Endodermal cell (in vitro differentiated cells): ENCODE data around the gene LYPD1. TPM values are rescaled to one million over a fixed set of nuclear protein-coding genes. Genes with fewer than 3 reads are reported as not detected.
"Not testable (repeated sequence)": the region's sequence is repeated elsewhere in the genome, so short reads cannot be mapped to it uniquely, and the experiment has no call there.

ENCODE experiments used
- DNase-seq: peaks from one replicate; pipeline ENCODE4 v3.0.0-alpha.2; 2017
- H3K27ac ChIP-seq: 2 replicates; pipeline ENCODE4 v1.5.1; 2013; ENCODE audit warnings: mild to moderate bottlenecking, low read depth, low read length, moderate library complexity
- H3K27me3 ChIP-seq: 2 replicates; pipeline ENCODE4 v1.6.1; 2013; ENCODE audit warnings: mild to moderate bottlenecking, low read length, moderate library complexity; ENCODE audit not compliant: insufficient read depth, control insufficient read depth, poor library complexity, severe bottlenecking
- H3K36me3 ChIP-seq: 2 replicates; pipeline ENCODE4 v1.7.0; 2013; ENCODE audit warnings: mild to moderate bottlenecking, low read length, moderate library complexity; ENCODE audit not compliant: control insufficient read depth, insufficient read depth
- H3K4me1 ChIP-seq: one replicate; pipeline ENCODE4 v1.7.0; 2013; ENCODE audit warnings: low read length; ENCODE audit not compliant: control insufficient read depth, insufficient read depth
- H3K4me3 ChIP-seq: 2 replicates; pipeline ENCODE4 v1.5.1; 2013; ENCODE audit warnings: mild to moderate bottlenecking, low read length, moderate library complexity
- H3K9ac ChIP-seq: 2 replicates; pipeline ENCODE4 v1.6.1; 2013; ENCODE audit warnings: mild to moderate bottlenecking, low read length, moderate library complexity; ENCODE audit not compliant: poor library complexity, severe bottlenecking; ENCODE audit errors: extremely low read depth
- H3K9me3 ChIP-seq: 2 replicates; pipeline ENCODE4 v1.6.1; 2013; ENCODE audit warnings: mild to moderate bottlenecking, low read length, moderate library complexity; ENCODE audit not compliant: control insufficient read depth
- H3K27ac Mint-ChIP-seq: 2 replicates; pipeline ENCODE4 v1.8.0; 2020; ENCODE audit warnings: mixed read lengths
- H3K27me3 Mint-ChIP-seq: 2 replicates; pipeline ENCODE4 v1.8.0; 2021; ENCODE audit warnings: mild to moderate bottlenecking, mixed read lengths; ENCODE audit not compliant: insufficient read depth
- H3K36me3 Mint-ChIP-seq: 2 replicates; pipeline ENCODE4 v1.8.0; 2020; ENCODE audit warnings: low read depth, mixed read lengths
- H3K4me1 Mint-ChIP-seq: 2 replicates; pipeline ENCODE4 v1.8.0; 2020; ENCODE audit warnings: mixed read lengths
- H3K4me3 Mint-ChIP-seq: 2 replicates; pipeline ENCODE4 v1.8.0; 2020; ENCODE audit warnings: mild to moderate bottlenecking, moderate library complexity, mixed read lengths
- H3K9me3 Mint-ChIP-seq: 2 replicates; pipeline ENCODE4 v1.8.0; 2020; ENCODE audit warnings: mild to moderate bottlenecking, mixed read lengths
- WGBS, 2 experiments: methylation state at CpG; one replicate each; pipeline versions ENCODE4 v1.1.5 to v1.1.7; 2013; ENCODE audit warnings: missing lambda C conversion rate in 2 of 2, mixed read lengths in 1 of 2; ENCODE audit not compliant: insufficient coverage in 1 of 2, insufficient read length in 1 of 2; 5-methylcytosine and 5-hydroxymethylcytosine counted together
- total RNA-seq, 2 donors: library from RNA; stranded (reverse); fragmentation: NEBNext Ultra II Directional in 1 of 2; extraction: Animal tissue kit (Norgen Biotek cat#: 25700) in 1 of 2; gene quantifications; 2 replicates in 1 of 2; 3 replicates in 1 of 2; pipeline ENCODE4 v1.2.1, GENCODE V29; 2021
- TF ChIP-seq, protein P1 (sequence below): fragments of 200-600 bp; sonication (generic); conservative IDR thresholded peaks from 2 replicates; pipeline ENCODE4 v1.5.0; 2021; ENCODE audit warnings: antibody characterized with exemption, mild to moderate bottlenecking

LYPD1 gene
- total RNA-seq, 2 donors from 2014 or later = 2.0 to 2.4 TPM

DNA sequence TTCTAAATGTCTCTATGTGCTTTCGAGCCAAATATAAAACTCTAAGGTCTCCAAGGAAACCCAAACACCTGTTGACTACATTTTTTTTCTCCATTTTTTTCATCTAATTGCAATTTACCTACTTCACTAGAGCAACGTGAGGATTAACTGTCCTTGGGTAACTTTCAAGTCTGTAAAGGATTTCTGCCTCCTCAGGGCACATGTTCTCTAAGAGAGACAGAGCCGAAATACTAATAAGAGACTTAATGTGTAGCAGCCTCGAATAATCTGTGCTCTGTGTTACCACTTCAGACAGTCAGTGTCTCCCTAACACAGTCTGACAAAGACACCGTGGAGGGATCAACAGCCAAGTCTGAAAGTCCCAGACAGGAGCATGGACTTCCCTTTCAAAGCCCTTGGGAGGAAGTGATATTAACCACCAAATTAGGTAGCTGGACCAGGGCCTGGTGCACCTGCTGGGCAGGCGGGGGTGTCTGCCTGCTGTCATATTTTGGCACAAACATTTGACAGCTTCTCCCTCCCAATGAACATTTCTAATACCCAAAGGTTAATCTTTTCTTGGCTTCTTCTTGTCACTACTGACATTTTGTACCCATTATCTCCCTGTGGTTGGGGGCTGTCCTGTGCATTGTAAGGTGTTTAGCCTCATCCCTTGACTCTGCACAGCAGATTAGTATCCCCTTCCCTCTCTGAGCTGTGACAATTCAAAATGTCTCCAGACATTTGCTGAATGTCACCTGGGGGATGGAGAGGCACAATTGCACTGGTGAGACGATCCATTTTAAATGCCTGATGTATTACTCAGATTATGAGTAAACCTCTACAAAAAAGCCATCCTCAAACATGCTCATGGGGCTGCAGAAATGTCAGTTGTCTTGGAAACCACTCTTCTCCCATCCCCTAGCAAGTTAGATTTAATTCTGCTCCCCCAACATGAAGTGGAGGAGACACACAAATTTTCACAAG, 45.7 kb upstream of the LYPD1 start:
- Mint-ChIP-seq H3K4me3 (no peak overlapping the region), H3K36me3 (no peaks in the 10 kb centered on the region), H3K27me3 (no peaks in the 10 kb centered on the region), H3K4me1 (no peaks in the 10 kb centered on the region), H3K27ac (no peak overlapping the region), H3K9me3 (no peaks in the 10 kb centered on the region)
- Histone ChIP-seq H3K36me3 (no peaks in the 10 kb centered on the region), H3K9me3 (no peaks in the 10 kb centered on the region), H3K9ac (no peak overlapping the region), H3K4me1 (no peaks in the 10 kb centered on the region), H3K27me3 (no peaks in the 10 kb centered on the region), H3K4me3 (no peak overlapping the region), H3K27ac (no peak overlapping the region)
- no peak for DNase-seq
- TF ChIP-seq, protein P1, sequence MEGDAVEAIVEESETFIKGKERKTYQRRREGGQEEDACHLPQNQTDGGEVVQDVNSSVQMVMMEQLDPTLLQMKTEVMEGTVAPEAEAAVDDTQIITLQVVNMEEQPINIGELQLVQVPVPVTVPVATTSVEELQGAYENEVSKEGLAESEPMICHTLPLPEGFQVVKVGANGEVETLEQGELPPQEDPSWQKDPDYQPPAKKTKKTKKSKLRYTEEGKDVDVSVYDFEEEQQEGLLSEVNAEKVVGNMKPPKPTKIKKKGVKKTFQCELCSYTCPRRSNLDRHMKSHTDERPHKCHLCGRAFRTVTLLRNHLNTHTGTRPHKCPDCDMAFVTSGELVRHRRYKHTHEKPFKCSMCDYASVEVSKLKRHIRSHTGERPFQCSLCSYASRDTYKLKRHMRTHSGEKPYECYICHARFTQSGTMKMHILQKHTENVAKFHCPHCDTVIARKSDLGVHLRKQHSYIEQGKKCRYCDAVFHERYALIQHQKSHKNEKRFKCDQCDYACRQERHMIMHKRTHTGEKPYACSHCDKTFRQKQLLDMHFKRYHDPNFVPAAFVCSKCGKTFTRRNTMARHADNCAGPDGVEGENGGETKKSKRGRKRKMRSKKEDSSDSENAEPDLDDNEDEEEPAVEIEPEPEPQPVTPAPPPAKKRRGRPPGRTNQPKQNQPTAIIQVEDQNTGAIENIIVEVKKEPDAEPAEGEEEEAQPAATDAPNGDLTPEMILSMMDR = no peak
- WGBS, 2 experiments = 83 to 94% methylated on average over 6 to 7 of the region's 7 CpGs

DNA sequence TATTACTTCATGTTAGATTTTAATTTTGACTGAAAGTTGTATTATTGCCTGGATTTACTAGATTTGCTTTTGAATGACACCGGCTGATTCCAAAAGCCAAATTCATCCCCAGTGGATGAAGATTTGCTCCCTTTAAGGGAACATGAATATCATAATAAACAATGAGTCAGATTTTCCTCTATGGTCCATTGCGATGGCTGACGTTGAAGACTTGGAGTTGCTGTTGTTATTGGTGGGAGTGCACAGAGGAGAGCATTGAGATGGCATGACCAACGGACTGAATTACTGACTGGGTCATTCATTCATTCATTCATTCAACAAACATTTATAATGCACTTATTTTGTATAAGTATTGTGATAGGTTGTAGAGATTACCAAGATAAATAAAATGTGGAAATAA, 33.4 kb upstream of the LYPD1 start:
- H3K27me3 Mint-ChIP-seq = peaks cover 2% of the 10 kb centered on the region
- Histone ChIP-seq H3K27me3 (no peaks in the 10 kb centered on the region), H3K9ac (no peak overlapping the region), H3K36me3 (no peaks in the 10 kb centered on the region), H3K4me3 (no peak overlapping the region), H3K9me3 (no peaks in the 10 kb centered on the region), H3K4me1 (no peaks in the 10 kb centered on the region), H3K27ac (no peak overlapping the region)
- H3K4me3 Mint-ChIP-seq = no peak overlapping the region
- no peak overlapping the region for H3K27ac Mint-ChIP-seq
- DNase-seq = no peak
- no peaks in the 10 kb centered on the region for H3K4me1 Mint-ChIP-seq
- TF ChIP-seq, protein P1 = no peak
- H3K36me3 Mint-ChIP-seq = no peaks in the 10 kb centered on the region
- 100% methylated on average over 3 of the region's 4 CpGs; no CpG with 5 or more reads in 1 of the 2 experiments for WGBS, 2 experiments
- H3K9me3 Mint-ChIP-seq = no peaks in the 10 kb centered on the region

DNA sequence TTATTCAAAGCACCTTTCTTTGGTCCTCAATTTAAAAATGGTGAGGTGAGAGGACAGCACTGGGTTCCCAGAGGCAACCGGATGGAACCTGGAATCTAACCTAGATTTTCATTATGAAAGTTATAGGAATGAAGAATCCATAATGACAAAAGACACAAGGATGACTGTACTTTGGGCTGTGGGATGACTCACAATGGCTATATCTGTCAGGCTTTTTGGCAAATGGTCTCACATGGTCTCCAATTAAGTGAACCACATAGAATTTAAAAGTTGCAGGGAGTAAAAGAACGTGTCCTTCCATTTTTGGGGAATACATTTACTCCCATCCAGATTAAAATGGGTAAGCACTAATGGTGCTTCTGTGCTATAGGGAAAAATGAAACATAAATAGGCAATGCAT, 31.8 kb upstream of the LYPD1 start:
- Histone ChIP-seq H3K36me3 (no peaks in the 10 kb centered on the region), H3K9ac (no peak overlapping the region), H3K4me3 (no peak overlapping the region), H3K9me3 (no peaks in the 10 kb centered on the region), H3K27ac (no peak overlapping the region), H3K27me3 (no peaks in the 10 kb centered on the region), H3K4me1 (no peaks in the 10 kb centered on the region)
- no peak overlapping the region for H3K4me3 Mint-ChIP-seq
- peaks cover 2% of the 10 kb centered on the region for H3K27me3 Mint-ChIP-seq
- 92 to 100% methylated on average over 1 to 2 of the region's 2 CpGs for WGBS, 2 experiments
- H3K36me3 Mint-ChIP-seq = no peaks in the 10 kb centered on the region
- no peaks in the 10 kb centered on the region for H3K9me3 Mint-ChIP-seq
- TF ChIP-seq, protein P1 = no peak
- H3K4me1 Mint-ChIP-seq = no peaks in the 10 kb centered on the region
- H3K27ac Mint-ChIP-seq = no peak overlapping the region
- DNase-seq = no peak

DNA sequence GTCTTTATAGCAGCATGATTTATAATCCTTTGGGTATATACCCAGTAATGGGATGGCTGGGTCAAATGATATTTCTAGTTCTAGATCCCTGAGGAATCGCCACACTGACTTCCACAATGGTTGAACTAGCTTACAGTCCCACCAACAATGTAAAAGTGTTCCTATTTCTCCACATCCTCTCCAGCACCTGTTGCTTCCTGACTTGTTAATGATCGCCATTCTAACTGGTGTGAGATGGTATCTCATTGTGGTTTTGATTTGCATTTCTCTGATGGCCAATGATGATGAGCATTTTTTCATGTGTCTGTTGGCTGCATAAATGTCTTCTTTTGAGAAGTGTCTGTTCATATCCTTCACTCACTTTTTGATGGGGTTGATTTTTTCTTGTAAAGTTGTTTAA, 29.8 kb upstream of the LYPD1 start:
- not testable (repeated sequence) for H3K4me3 ChIP-seq, DNase-seq, H3K9me3 ChIP-seq, H3K36me3 Mint-ChIP-seq, H3K4me3 Mint-ChIP-seq, H3K27ac Mint-ChIP-seq, H3K4me1 ChIP-seq, H3K4me1 Mint-ChIP-seq, H3K27ac ChIP-seq, H3K9ac ChIP-seq, H3K36me3 ChIP-seq, H3K9me3 Mint-ChIP-seq, H3K27me3 ChIP-seq, H3K27me3 Mint-ChIP-seq
- WGBS, 2 experiments = 80% methylated on average over 1 of the region's 2 CpGs; no CpG with 5 or more reads in 1 of the 2 experiments

DNA sequence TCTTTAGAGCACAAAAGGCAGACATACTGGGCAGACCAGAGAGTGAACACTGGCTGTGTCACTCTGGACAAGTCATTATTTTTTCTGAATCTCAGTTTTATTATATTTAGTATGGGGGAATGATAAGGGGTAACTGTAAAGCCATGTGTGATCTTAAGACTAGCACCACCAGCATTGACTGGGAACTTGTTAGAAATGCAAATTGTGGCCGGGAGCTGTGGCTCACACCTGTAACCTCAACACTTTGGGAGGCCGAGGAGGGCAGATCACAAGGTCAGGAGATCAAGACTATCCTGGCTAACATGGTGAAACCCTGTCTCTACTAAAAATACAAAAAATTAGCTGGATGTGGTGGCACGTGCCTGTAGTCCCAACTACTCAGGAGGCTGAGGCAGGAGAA, 28.3 kb upstream of the LYPD1 start:
- 76 to 90% methylated on average over 2 to 3 of the region's 3 CpGs for WGBS, 2 experiments
- DNase-seq, H3K4me3 Mint-ChIP-seq: not testable (repeated sequence)

More for the DNA sequence above, 28.3 kb upstream of the LYPD1 start:
- not testable (repeated sequence) for H3K27me3 Mint-ChIP-seq, H3K36me3 ChIP-seq, H3K4me3 ChIP-seq, H3K9me3 Mint-ChIP-seq, H3K27ac ChIP-seq, H3K27me3 ChIP-seq, H3K27ac Mint-ChIP-seq, H3K4me1 ChIP-seq, H3K4me1 Mint-ChIP-seq, H3K36me3 Mint-ChIP-seq, H3K9me3 ChIP-seq, H3K9ac ChIP-seq
